HepG2 (cell line): Measurements from ENCODE around the gene SLC25A22. TPM values are rescaled to one million over a fixed set of nuclear protein-coding genes. Genes with fewer than 3 reads are reported as not detected.
A peak's percentile ranks its signal among the peaks of the same experiment; 100 is the strongest.

Experiments used
- EED ChIP-seq: sonication (generic); formaldehyde crosslinking; IDR thresholded peaks from 2 replicates; pipeline ENCODE4 v1.5.0; 2020; ENCODE audit warnings: mild to moderate bottlenecking, missing genetic modification reagents
- FOXK1 ChIP-seq: sonication (generic); formaldehyde crosslinking; IDR thresholded peaks from 2 replicates; pipeline ENCODE4 v1.4.0; 2020; ENCODE audit warnings: low read depth, missing genetic modification reagents, borderline replicate concordance
- KLF11 ChIP-seq: IDR thresholded peaks from 2 replicates; pipeline ENCODE4 v1.6.1; 2016; ENCODE audit warnings: missing compliant biosample characterization
- KLF16 ChIP-seq, 2 experiments: sonication (generic) in 1 of 2; formaldehyde crosslinking in 1 of 2; IDR thresholded peaks; 2 replicates each; pipeline versions ENCODE4 v1.6.1 to v1.8.0; 2016 to 2023; ENCODE audit warnings: missing genetic modification reagents in 2 of 2, missing compliant biosample characterization in 1 of 2
- TMF1 ChIP-seq: sonication (generic); formaldehyde crosslinking; IDR thresholded peaks from 2 replicates; pipeline ENCODE4 v1.8.1; 2022; ENCODE audit warnings: low read depth, missing genetic modification reagents
- ZBTB7A ChIP-seq: sonication (generic); formaldehyde crosslinking; IDR thresholded peaks from 2 replicates; pipeline ENCODE4 v1.8.0; 2022; ENCODE audit warnings: mild to moderate bottlenecking, missing genetic modification reagents
- ZNF274 ChIP-seq: sonication (generic); formaldehyde crosslinking; IDR thresholded peaks from 2 replicates; pipeline ENCODE4 v1.5.1; 2020; ENCODE audit warnings: mild to moderate bottlenecking, missing genetic modification reagents
- ZNF350 ChIP-seq: sonication (generic); formaldehyde crosslinking; IDR thresholded peaks from 2 replicates; pipeline ENCODE4 v1.4.0; 2020; ENCODE audit warnings: mild to moderate bottlenecking, low read depth, missing genetic modification reagents, borderline replicate concordance
- ZNF530 ChIP-seq: sonication (generic); formaldehyde crosslinking; IDR thresholded peaks from 2 replicates; pipeline ENCODE4 v1.5.0; 2020; ENCODE audit warnings: low read depth, mild to moderate bottlenecking, missing genetic modification reagents
- polyA plus RNA-seq, 8 experiments: library from polyadenylated mRNA; depleted of rRNA in 3 of 8; stranded (reverse) in 7 of 8; unstranded in 1 of 8; fragments of >200 nt; fragmentation: Illumina TruSeq in 4 of 8; extraction: Trizol in 4 of 8; gene quantifications; 2 replicates each; pipeline versions ENCODE4 v1.2.1 to v1.2.3, GENCODE V29; 2011 to 2016; ENCODE audit warnings: low read depth in 4 of 8, missing spikeins in 1 of 8, mixed read lengths in 1 of 8; ENCODE audit not compliant: insufficient read depth in 1 of 8
- total RNA-seq, 5 experiments: library from RNA; depleted of rRNA; stranded (reverse); fragments of >200 nt; fragmentation: Illumina TruSeq; extraction: Trizol; gene quantifications; 2 replicates each; pipeline ENCODE4 v1.2.3, GENCODE V29; 2016; ENCODE audit warnings: low read depth in 1 of 5
- TF ChIP-seq, protein P1 (sequence below): sonication (generic); formaldehyde crosslinking; IDR thresholded peaks from 2 replicates; pipeline ENCODE4 v1.8.1; 2023; ENCODE audit warnings: mild to moderate bottlenecking, missing genetic modification reagents
- TF ChIP-seq, protein P2 (sequence below): sonication (generic); formaldehyde crosslinking; IDR thresholded peaks from 2 replicates; pipeline ENCODE4 v1.8.1; 2023; ENCODE audit warnings: mild to moderate bottlenecking, missing genetic modification reagents
- TF ChIP-seq, protein P3 (sequence below): sonication (generic); formaldehyde crosslinking; IDR thresholded peaks from 2 replicates; pipeline ENCODE4 v1.4.0; 2020; ENCODE audit warnings: mild to moderate bottlenecking, missing genetic modification reagents, borderline replicate concordance

SLC25A22 gene
- total and polyA plus RNA-seq, 2 of the 13 experiments (the other 11 are each of a cell fraction or from before 2014, with no cell fraction given) = 12.4 to 19.2 TPM

DNA sequence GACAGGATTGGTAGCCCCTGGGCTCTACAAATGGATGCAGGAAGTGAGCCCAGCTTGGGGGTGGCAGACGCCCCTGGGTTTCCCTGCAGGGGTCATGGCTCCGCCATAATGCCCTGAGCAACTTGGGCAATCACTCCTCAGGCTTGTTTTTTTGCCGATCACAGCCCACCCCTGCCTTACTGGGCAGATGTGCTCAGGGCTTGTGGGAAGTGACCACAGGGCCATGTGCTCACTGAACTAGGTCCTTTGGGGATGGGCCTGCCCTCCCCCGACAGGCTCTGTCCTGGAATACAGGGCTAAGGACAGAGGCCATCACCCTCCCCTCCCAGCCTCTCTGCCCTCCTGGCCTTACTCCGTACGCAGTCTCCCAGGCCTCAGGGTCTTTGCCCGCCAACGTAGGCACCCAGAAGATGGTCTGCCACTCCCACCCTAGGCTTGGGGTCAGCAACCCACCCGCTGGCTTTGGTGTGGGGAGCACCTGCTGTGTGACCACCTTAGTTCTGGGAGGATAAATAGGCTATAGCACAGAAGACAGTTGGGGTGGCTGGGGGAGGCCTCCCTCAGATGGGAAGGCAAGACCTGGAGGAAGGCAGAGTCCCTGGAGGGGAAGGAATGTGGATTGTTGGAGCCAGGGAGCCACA lies 15.5 kb upstream of the SLC25A22 start (continued):
- no peak for TF ChIP-seq FOXK1 (CRISPR knock-in tag)
- TF ChIP-seq ZNF350 (CRISPR knock-in tag) = no peak
- TF ChIP-seq, protein P1, sequence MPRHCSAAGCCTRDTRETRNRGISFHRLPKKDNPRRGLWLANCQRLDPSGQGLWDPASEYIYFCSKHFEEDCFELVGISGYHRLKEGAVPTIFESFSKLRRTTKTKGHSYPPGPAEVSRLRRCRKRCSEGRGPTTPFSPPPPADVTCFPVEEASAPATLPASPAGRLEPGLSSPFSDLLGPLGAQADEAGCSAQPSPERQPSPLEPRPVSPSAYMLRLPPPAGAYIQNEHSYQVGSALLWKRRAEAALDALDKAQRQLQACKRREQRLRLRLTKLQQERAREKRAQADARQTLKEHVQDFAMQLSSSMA (CRISPR knock-in tag) = no peak
- no peak for TF ChIP-seq KLF16 (CRISPR knock-in tag; IDR thresholded peaks at IDR 0.05)
- TF ChIP-seq ZNF274 (CRISPR knock-in tag) = 0 out of 2 replicates have a peak, but pooled peaks have one; percentile 36
- TF ChIP-seq, protein P2, sequence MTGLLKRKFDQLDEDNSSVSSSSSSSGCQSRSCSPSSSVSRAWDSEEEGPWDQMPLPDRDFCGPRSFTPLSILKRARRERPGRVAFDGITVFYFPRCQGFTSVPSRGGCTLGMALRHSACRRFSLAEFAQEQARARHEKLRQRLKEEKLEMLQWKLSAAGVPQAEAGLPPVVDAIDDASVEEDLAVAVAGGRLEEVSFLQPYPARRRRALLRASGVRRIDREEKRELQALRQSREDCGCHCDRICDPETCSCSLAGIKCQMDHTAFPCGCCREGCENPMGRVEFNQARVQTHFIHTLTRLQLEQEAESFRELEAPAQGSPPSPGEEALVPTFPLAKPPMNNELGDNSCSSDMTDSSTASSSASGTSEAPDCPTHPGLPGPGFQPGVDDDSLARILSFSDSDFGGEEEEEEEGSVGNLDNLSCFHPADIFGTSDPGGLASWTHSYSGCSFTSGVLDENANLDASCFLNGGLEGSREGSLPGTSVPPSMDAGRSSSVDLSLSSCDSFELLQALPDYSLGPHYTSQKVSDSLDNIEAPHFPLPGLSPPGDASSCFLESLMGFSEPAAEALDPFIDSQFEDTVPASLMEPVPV = no peak
- TF ChIP-seq TMF1 (CRISPR knock-in tag) = no peak
- TF ChIP-seq, protein P3, sequence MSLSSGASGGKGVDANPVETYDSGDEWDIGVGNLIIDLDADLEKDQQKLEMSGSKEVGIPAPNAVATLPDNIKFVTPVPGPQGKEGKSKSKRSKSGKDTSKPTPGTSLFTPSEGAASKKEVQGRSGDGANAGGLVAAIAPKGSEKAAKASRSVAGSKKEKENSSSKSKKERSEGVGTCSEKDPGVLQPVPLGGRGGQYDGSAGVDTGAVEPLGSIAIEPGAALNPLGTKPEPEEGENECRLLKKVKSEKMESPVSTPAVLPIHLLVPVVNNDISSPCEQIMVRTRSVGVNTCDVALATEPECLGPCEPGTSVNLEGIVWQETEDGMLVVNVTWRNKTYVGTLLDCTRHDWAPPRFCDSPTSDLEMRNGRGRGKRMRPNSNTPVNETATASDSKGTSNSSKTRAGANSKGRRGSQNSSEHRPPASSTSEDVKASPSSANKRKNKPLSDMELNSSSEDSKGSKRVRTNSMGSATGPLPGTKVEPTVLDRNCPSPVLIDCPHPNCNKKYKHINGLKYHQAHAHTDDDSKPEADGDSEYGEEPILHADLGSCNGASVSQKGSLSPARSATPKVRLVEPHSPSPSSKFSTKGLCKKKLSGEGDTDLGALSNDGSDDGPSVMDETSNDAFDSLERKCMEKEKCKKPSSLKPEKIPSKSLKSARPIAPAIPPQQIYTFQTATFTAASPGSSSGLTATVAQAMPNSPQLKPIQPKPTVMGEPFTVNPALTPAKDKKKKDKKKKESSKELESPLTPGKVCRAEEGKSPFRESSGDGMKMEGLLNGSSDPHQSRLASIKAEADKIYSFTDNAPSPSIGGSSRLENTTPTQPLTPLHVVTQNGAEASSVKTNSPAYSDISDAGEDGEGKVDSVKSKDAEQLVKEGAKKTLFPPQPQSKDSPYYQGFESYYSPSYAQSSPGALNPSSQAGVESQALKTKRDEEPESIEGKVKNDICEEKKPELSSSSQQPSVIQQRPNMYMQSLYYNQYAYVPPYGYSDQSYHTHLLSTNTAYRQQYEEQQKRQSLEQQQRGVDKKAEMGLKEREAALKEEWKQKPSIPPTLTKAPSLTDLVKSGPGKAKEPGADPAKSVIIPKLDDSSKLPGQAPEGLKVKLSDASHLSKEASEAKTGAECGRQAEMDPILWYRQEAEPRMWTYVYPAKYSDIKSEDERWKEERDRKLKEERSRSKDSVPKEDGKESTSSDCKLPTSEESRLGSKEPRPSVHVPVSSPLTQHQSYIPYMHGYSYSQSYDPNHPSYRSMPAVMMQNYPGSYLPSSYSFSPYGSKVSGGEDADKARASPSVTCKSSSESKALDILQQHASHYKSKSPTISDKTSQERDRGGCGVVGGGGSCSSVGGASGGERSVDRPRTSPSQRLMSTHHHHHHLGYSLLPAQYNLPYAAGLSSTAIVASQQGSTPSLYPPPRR = no peak
- no peak for TF ChIP-seq KLF11
- no peak for TF ChIP-seq ZBTB7A (CRISPR knock-in tag)
- TF ChIP-seq ZNF530 (CRISPR knock-in tag) = no peak
- no peak for TF ChIP-seq EED (CRISPR knock-in tag)
